ENCODE data around the gene DNAJC5.
A peak's percentile ranks its signal among the peaks of the same experiment; 100 is the strongest.
"Not testable (repeated sequence)": the region's sequence is repeated elsewhere in the genome, so short reads cannot be mapped to it uniquely, and the experiment has no call there.

DNAJC5 gene

DNA sequence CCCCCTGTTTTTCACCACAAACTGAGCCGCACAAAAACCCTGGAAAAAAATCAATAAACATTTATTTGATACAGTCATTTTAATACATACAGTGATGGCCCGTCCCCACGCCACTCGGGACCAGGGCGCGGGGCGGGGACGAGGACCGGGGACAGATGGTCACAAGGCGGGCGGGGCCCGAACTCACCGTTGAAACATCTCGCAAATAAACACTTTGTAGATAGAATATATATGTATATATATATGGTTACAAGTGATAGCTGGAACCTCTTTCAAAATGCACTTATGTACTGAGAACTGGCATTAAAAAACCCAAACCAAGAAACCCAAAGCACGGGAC is 61.7 kb downstream of the DNAJC5 start:
- DNase-seq (ENCODE audit: low read depth): no peak
- peak overlapping the region; percentile 55 for H3K4me3 ChIP-seq (ENCODE audit: control insufficient read depth, low read depth, low read length)
- TF ChIP-seq, protein P1, sequence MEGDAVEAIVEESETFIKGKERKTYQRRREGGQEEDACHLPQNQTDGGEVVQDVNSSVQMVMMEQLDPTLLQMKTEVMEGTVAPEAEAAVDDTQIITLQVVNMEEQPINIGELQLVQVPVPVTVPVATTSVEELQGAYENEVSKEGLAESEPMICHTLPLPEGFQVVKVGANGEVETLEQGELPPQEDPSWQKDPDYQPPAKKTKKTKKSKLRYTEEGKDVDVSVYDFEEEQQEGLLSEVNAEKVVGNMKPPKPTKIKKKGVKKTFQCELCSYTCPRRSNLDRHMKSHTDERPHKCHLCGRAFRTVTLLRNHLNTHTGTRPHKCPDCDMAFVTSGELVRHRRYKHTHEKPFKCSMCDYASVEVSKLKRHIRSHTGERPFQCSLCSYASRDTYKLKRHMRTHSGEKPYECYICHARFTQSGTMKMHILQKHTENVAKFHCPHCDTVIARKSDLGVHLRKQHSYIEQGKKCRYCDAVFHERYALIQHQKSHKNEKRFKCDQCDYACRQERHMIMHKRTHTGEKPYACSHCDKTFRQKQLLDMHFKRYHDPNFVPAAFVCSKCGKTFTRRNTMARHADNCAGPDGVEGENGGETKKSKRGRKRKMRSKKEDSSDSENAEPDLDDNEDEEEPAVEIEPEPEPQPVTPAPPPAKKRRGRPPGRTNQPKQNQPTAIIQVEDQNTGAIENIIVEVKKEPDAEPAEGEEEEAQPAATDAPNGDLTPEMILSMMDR (IDR thresholded peaks at IDR 0.05; ENCODE audit: control insufficient read depth, insufficient read depth, low read depth, low read length, missing control alignments): no peak

DNA sequence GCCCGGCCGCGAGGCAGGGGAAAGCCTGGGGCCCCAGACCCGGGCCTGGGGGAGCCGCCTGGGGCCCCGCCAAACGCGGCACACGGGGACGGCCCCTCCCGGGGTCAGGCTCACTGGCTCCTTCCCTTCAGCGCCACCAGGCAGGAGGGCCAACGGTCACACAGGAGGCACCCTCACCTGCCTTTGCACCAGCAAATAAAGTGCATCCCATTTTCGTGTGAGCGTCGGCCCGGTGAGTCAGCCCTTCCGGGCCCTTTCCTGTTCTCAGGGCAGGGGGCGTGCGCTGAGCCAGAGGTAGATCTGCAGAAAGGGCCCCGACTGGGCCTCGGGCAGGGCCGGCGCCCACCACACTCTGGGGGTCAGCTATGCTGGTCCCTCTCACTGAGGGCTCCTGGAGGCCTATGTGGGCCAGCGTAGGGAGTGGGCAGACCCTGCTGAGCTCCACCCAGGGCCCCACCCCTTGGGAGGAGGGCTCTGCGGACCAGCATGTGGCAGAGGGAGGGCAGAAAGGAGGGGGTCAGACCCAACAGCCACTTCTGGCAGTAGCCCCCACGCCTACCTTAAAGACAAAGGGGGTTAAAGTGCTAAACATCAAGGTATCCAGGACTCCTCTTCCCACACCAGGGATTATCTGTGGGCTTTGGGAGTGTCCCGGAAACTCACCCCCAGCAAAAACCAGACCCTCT is 62.2 kb downstream of the DNAJC5 start:
- H3K4me3 ChIP-seq (ENCODE audit: control insufficient read depth, low read depth, low read length): peak overlapping the region; percentile 55
- DNase-seq (ENCODE audit: low read depth): no peak
- TF ChIP-seq, protein P1 (IDR thresholded peaks at IDR 0.05; ENCODE audit: control insufficient read depth, insufficient read depth, low read depth, low read length, missing control alignments): no peak

DNA sequence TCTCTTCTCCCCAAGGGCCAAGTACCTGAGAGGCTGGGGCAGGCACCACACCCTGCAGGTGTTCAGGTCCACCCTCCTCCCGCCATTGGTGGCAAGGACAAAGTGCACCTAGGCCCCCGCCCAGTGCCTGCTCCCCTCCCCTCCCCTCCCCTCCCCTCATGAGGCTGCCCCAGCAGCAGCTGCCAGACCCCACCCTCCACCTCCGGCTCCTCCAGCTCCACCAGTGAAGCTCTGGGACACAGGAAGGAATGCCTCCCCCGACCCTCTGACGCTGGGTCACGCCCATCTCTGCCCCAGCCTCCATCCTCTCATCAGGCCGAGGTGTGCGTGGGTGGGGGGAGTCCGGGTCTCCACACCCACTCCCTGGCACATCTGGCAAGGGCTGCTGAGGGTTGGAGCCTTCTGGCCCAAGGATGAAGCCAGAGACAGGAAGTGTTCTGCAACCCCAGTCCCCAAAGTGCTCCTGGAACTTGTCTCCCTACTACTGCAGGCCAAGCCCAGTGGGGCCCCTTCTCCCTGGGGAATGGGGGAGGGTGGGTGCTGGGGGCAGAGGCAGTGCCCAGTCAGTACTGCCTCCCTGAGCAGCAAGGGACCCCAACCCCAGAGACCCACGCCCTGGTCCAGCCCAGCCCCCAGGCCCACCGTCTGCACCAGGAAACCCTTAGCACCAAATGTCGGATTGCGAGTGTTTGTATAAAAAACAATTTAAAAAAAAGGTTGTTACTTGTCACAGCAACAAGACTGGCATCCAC is 62.9 kb downstream of the DNAJC5 start:
- TF ChIP-seq, protein P1 (IDR thresholded peaks at IDR 0.05; ENCODE audit: control insufficient read depth, insufficient read depth, low read depth, low read length, missing control alignments): no peak
- H3K4me3 ChIP-seq (ENCODE audit: control insufficient read depth, low read depth, low read length): no peak overlapping the region; the same call in 1 of the 2 replicates
- DNase-seq (ENCODE audit: low read depth): no peak

DNA sequence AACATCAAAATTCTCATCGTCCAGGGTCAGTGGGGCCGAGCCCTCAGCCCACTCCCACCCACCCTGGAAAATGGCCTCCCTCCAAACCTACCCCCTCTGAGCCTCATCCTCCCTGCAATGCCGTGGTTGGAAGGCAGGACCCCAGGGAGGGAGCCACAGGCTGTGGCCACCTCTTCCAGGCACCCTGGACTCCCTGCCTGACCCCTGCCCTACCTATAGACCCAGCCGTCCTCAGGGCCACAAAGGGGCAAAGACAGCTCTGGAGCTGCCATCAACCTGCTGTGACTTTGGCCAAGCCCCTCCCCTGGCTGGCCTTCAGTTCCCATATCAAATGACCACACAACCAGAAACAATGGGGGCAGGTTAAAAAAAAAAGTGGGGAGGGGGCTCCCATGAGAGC is 63.5 kb downstream of the DNAJC5 start:
- DNase-seq (ENCODE audit: low read depth): no peak
- H3K4me3 ChIP-seq (ENCODE audit: control insufficient read depth, low read depth, low read length): no peak overlapping the region
- TF ChIP-seq, protein P1 (IDR thresholded peaks at IDR 0.05; ENCODE audit: control insufficient read depth, insufficient read depth, low read depth, low read length, missing control alignments): no peak

DNA sequence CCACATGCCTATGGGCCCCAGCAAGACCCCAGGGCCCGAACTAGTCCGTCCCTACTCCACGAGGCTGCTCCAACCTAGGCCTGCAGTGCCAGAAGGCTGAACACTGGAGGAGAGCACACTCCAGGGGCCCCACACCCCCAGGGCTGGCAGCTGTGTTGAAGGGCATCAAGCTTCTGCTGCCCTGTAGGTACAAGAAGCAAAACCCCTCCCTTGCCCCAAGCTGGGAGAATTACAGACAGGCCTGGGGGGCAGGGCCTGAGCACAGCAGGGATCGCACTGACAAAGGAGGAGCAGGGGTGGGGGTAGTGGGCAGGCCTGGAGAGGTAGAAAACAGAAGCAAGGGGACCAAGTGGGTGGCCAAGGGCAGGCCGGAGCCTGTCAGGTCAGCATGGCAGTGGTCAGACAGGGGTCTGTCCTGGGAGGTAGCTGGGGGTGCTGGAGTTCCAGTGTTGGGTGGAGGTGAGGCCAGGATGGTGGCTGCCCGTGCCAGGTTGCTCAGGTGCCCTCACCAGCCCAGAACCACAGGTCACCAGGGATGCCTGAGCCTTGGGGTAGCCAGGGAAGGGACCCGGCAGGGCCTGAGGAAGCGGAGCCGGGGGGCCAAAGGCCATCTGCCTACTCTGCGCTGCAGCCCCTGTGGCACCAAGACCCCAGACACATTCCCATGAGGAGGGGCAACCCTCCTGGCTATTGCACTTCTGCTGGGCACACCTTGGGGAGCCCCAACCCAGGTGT is 64.2 kb downstream of the DNAJC5 start:
- DNase-seq (ENCODE audit: low read depth): no peak
- H3K4me3 ChIP-seq (ENCODE audit: control insufficient read depth, low read depth, low read length): no peak overlapping the region
- TF ChIP-seq, protein P1 (IDR thresholded peaks at IDR 0.05; ENCODE audit: control insufficient read depth, insufficient read depth, low read depth, low read length, missing control alignments): no peak

DNA sequence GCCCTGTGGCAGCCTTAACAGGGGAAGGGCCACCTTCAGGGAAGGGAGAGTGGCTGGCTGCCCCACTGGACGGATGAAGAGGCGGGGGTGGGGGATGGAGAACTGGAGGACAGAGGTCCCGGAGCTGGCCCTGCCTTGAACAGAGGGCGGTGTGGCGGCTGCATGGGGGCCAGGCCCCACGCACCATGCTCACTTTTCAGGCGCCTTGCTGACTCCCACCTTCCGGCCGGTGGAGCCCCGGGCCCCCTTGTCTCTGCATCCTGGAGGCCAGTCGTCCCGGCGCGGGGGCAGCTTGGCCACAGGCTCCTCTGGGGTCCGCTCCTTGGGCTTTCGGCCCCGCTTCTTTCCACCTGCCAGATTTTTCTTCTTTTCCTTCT is 64.8 kb downstream of the DNAJC5 start:
- DNase-seq (ENCODE audit: low read depth): no peak
- TF ChIP-seq, protein P1 (IDR thresholded peaks at IDR 0.05; ENCODE audit: control insufficient read depth, insufficient read depth, low read depth, low read length, missing control alignments): no peak
- no peak overlapping the region for H3K4me3 ChIP-seq (ENCODE audit: control insufficient read depth, low read depth, low read length)

DNA sequence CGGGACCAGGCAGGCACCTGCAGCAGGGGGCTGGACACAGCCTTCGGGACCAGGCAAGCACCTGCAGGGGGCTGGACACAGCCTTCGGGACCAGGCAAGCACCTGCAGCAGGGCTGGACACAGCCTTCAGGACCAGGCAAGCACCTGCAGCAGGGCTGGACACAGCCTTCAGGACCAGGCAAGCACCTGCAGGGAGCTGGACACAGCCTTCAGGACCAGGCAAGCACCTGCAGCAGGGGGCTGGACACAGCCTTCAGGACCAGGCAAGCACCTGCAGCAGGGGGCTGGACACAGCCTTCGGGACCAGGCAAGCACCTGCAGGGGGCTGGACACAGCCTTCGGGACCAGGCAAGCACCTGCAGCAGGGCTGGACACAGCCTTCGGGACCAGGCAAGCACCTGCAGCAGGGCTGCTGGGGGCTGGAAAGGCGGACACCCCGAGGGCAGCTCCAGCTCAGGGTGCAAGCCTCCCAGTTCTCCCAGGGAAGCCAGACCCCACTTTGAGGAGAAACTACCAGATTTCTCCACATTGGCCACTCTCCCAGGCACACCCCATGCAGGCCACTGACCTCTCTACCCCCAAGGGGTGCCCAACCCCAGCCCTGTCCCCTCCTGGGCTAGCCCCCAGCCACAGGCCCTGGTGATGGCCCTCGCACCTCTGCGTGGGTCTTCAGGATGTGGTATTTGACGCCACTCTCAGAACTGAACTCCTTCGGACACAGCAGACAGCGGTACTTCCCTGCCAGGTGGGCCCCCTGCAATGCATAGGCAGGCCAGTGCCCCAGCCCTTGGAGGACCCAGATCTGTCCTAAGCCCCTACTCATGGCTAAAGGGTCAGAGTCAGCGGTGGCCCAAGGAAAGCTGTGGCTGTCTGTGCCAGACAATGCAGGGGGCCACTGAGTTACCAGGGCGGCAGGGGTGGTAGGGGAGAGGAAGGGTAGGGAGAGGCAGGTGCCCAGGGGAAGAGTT is 66.0 kb downstream of the DNAJC5 start:
- not testable (repeated sequence) for DNase-seq (ENCODE audit: low read depth); H3K4me3 ChIP-seq (ENCODE audit: control insufficient read depth, low read depth, low read length)
